SH-SY5Y (cell line): Measurements from ENCODE around the gene PRUNE2.

Experiments used
- GATA2 ChIP-seq: IDR thresholded peaks from 2 replicates; pipeline ENCODE4 v1.6.1; 2011; ENCODE audit warnings: mild to moderate bottlenecking, low read depth, low read length
- GATA3 ChIP-seq: IDR thresholded peaks from 2 replicates; pipeline ENCODE4 v1.6.1; 2011; ENCODE audit warnings: low read depth, mild to moderate bottlenecking, low read length, moderate library complexity

The PRUNE2 gene

GRCh38 chr9:76887951-76888350 is 18.0 kb downstream of the PRUNE2 start:
- TF ChIP-seq GATA3: no peak
- TF ChIP-seq GATA2: no peak

- TF ChIP-seq GATA3: no peak
- no peak for TF ChIP-seq GATA2
Measured at GRCh38 chr9:76887003-76887821, 18.7 kb downstream of the PRUNE2 start.

GRCh38 chr9:76886318-76886717 is 19.6 kb downstream of the PRUNE2 start:
- no peak for TF ChIP-seq GATA2
- no peak for TF ChIP-seq GATA3

GRCh38 chr9:76884823-76885222 is 21.1 kb downstream of the PRUNE2 start:
- no peak for TF ChIP-seq GATA3

- TF ChIP-seq GATA2 (no peak), GATA3 (no peak)
Measured at GRCh38 chr9:76883341-76883855, 22.5 kb downstream of the PRUNE2 start.

GRCh38 chr9:76882686-76883085 is 23.2 kb downstream of the PRUNE2 start:
- TF ChIP-seq GATA2 (no peak), GATA3 (no peak)

GRCh38 chr9:76880210-76880609 is 25.7 kb downstream of the PRUNE2 start:
- TF ChIP-seq GATA2 (no peak), GATA3 (no peak)

GRCh38 chr9:76878933-76879332 is 27.0 kb downstream of the PRUNE2 start:
- no peak for TF ChIP-seq GATA2
- TF ChIP-seq GATA3: no peak

GRCh38 chr9:76877961-76878360 is 28.0 kb downstream of the PRUNE2 start:
- TF ChIP-seq GATA2 (no peak), GATA3 (no peak)

- TF ChIP-seq GATA3 (no peak), GATA2 (no peak)
Measured at GRCh38 chr9:76876098-76876497, 29.8 kb downstream of the PRUNE2 start.

GRCh38 chr9:76873821-76874220 is 32.1 kb downstream of the PRUNE2 start:
- TF ChIP-seq GATA3: no peak
- TF ChIP-seq GATA2: no peak

- TF ChIP-seq GATA3 (no peak), GATA2 (no peak)
Measured at GRCh38 chr9:76873056-76873792, 32.7 kb downstream of the PRUNE2 start.

GRCh38 chr9:76868897-76869296 is 37.0 kb downstream of the PRUNE2 start:
- no peak for TF ChIP-seq GATA2
- TF ChIP-seq GATA3: no peak

GRCh38 chr9:76866689-76867088 is 39.2 kb downstream of the PRUNE2 start:
- no peak for TF ChIP-seq GATA2
- TF ChIP-seq GATA3: no peak

- TF ChIP-seq GATA3 (no peak), GATA2 (no peak)
Measured at GRCh38 chr9:76863832-76864231, 42.1 kb downstream of the PRUNE2 start.
